B cell (primary cell): ENCODE data around the gene NEU4.

ENCODE experiments used
- EZH2 ChIP-seq: IDR thresholded peaks from 2 replicates; pipeline ENCODE4 v1.6.1; 2012; ENCODE audit warnings: borderline replicate concordance, low read depth, mild to moderate bottlenecking, moderate library complexity, low read length; ENCODE audit not compliant: insufficient read depth, poor library complexity, severe bottlenecking
- TF ChIP-seq, protein P1 (sequence below): fragments of 200-600 bp; IDR thresholded peaks from one replicate; pipeline ENCODE4 v1.8.0; 2022; ENCODE audit warnings: antibody characterized with exemption, mild to moderate bottlenecking

DNA sequence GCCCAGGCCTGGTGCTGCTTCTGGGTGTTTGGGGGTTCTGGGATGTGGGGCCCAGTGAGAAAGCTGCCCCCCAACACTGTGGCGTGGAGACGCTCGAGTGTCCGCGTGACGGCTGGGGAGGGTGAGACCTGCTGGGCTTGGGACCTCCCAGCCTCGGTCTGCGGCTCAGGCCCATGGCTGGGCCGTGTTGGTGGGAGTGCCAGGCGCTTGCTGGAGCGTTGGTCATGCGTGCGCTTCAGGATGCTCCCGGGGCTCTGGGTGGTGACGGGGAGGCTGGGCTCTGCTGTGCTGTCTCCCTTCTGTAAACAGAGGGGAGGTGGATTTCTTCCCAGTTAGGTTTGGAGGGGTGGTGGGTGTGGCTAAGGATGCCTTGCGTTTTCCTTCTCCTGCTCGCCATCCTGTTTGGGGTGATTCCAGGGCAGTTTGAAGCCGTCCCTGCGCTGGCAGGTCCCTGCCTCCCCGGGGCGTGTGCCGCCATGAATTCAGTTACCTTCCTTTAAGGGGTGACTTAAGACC is 31.8 kb upstream of the NEU4 start:
- TF ChIP-seq, protein P1, sequence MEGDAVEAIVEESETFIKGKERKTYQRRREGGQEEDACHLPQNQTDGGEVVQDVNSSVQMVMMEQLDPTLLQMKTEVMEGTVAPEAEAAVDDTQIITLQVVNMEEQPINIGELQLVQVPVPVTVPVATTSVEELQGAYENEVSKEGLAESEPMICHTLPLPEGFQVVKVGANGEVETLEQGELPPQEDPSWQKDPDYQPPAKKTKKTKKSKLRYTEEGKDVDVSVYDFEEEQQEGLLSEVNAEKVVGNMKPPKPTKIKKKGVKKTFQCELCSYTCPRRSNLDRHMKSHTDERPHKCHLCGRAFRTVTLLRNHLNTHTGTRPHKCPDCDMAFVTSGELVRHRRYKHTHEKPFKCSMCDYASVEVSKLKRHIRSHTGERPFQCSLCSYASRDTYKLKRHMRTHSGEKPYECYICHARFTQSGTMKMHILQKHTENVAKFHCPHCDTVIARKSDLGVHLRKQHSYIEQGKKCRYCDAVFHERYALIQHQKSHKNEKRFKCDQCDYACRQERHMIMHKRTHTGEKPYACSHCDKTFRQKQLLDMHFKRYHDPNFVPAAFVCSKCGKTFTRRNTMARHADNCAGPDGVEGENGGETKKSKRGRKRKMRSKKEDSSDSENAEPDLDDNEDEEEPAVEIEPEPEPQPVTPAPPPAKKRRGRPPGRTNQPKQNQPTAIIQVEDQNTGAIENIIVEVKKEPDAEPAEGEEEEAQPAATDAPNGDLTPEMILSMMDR, result no peak
- TF ChIP-seq EZH2, result no peak
